Measurements from ENCODE around the gene UBE2D3.

DNA sequence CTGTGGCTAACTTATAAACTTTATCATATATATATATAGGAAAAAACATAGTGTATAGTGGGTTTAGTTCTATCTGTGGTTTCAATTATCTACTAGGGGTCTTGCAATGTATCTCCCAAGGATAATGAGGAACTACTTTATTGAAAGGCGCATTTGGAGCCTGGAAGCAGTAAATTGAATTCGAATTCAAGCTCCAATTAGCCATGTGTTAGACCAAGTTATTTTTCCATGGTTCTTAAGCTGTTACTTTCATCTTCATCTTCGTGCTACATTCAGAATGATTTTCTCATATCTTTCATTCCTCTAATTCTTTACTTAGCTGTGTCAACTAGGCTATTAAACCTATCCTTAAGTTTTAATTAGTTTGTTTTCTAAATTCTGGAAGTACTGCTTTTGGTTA is 39.4 kb downstream of the UBE2D3 start:
- TF ChIP-seq POLR2A (IDR thresholded peaks at IDR 0.05; ENCODE audit: low read depth, low read length) (no peak), TAF1 (IDR thresholded peaks at IDR 0.05; ENCODE audit: borderline replicate concordance, low read depth, low read length) (no peak)
